HG03460 (cell line): ENCODE measurements around the gene DCLK1.

ENCODE experiments used
- ATAC-seq: cut with Tn5 transposase; IDR thresholded peaks from one replicate; pipeline ENCODE4 v1.9.1; 2021; ENCODE audit not compliant: unreplicated experiment

The DCLK1 gene

GRCh38 chr13:36054041-36054440 lies 77.1 kb downstream of the DCLK1 start:
- no peak for ATAC-seq

GRCh38 chr13:36051082-36051481 lies 80.1 kb downstream of the DCLK1 start:
- no peak for ATAC-seq

GRCh38 chr13:36046672-36047071 lies 84.5 kb downstream of the DCLK1 start:
- no peak for ATAC-seq

GRCh38 chr13:36038785-36039555 lies 92.2 kb downstream of the DCLK1 start:
- no peak for ATAC-seq

GRCh38 chr13:36033035-36033434 lies 98.1 kb downstream of the DCLK1 start:
- ATAC-seq: no peak

GRCh38 chr13:36031490-36031889 lies 99.7 kb downstream of the DCLK1 start:
- ATAC-seq: no peak

- ATAC-seq: no peak
Measured at GRCh38 chr13:36030670-36031331, 100.4 kb downstream of the DCLK1 start.

- ATAC-seq: no peak
Measured at GRCh38 chr13:36029166-36029565, 102.0 kb downstream of the DCLK1 start.

- no peak for ATAC-seq
Measured at GRCh38 chr13:36028359-36029025, 102.7 kb downstream of the DCLK1 start.

GRCh38 chr13:36026531-36026930 lies 104.7 kb downstream of the DCLK1 start:
- no peak for ATAC-seq

GRCh38 chr13:36014763-36015162 lies 116.4 kb downstream of the DCLK1 start:
- no peak for ATAC-seq

- ATAC-seq: no peak
Measured at GRCh38 chr13:36006894-36007675, 124.1 kb downstream of the DCLK1 start.

- ATAC-seq: no peak
Measured at GRCh38 chr13:36006347-36006746, 124.8 kb downstream of the DCLK1 start.

- no peak for ATAC-seq
Measured at GRCh38 chr13:36001561-36001960, 129.6 kb downstream of the DCLK1 start.

GRCh38 chr13:36000028-36000427 lies 131.2 kb downstream of the DCLK1 start:
- no peak for ATAC-seq

GRCh38 chr13:35996360-35996759 lies 134.8 kb downstream of the DCLK1 start:
- no peak for ATAC-seq

- no peak for ATAC-seq
Measured at GRCh38 chr13:35995136-35995535, 136.0 kb downstream of the DCLK1 start.

GRCh38 chr13:35994131-35994966 lies 136.8 kb downstream of the DCLK1 start:
- no peak for ATAC-seq

GRCh38 chr13:35993686-35994085 lies 137.5 kb downstream of the DCLK1 start:
- ATAC-seq: no peak

- no peak for ATAC-seq
Measured at GRCh38 chr13:35992964-35993363, 138.2 kb downstream of the DCLK1 start.
